ENCODE data around the gene MAML3.

DNA sequence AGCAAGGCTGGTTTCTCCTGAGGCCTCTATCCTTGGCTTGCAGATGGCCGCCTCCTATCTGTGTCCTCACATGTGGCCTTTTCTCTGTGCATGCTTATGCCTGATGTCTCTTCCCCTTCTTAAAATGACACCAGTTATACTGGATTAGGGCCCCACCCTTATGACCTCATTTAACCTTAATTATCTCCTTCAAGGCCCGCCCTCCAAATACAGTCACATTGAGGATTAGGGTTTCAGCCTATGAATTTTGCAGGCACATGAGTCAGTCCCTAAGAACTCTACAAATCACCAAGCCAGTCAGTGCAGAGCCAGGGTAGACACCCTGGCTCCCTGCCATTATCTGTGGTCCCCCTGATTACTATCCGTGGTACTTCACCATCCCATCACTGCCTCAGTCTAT is 51.6 kb downstream of the MAML3 start:
- no peak for TF ChIP-seq CTCF (IDR thresholded peaks at IDR 0.05)
- no peak for TF ChIP-seq POLR2A (IDR thresholded peaks at IDR 0.05)
- no peak for TF ChIP-seq POLR2AphosphoS5 (IDR thresholded peaks at IDR 0.05)
- TF ChIP-seq EP300 (IDR thresholded peaks at IDR 0.05) = no peak
